MV-4-11 (cell line): ENCODE results near the gene ZFP3.
"Not testable (repeated sequence)": the region's sequence is repeated elsewhere in the genome, so short reads cannot be mapped to it uniquely, and the experiment has no call there.

Experiments
- DNase-seq: peaks from one replicate; lab custom pipeline; 2025; lab: John Stamatoyannopoulos, UW

Gene ZFP3

DNA sequence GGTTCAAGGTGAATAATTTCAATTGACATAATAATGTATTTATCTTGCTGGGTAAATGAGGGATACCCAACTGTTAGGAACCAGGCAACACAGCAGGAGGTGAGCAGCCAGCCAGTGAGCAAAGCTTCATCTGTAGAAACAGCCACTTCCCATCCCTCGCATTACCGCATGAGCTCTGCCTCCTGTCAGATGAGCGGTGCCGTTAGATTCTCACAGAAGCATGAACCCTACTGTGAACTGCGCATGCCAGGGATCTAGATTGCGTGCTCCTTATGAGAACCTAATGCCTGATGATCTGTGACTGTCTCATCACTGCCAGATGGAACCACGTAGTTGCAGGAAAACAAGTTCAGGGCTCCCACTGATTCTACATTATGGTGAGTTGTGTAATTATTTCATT, 46.6 kb downstream of the ZFP3 start:
- not testable (repeated sequence) for DNase-seq

- no peak for DNase-seq
These were observed 48.6 kb downstream of the ZFP3 start for GRCh38 chr17:5126719-5127488.

DNA sequence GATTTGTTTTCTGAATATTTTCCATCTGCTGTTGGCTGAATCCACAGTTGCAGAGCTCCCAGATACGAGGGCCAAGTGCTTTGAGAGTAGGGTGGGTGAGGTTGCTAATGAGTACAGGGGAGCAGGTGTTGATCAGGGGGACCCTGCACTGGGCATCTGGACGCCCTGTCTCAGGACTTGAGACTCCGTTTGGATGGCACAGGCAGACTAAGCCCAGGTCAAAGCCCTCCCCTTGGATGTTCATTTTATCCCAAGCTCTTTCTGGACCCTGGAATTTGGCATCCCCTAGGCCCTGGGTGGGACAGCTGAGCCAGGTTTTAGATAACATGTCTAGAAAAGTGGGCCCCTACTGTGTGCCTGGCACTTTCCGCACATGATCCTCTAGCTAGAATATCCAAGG, 49.6 kb downstream of the ZFP3 start:
- DNase-seq, result no peak

- DNase-seq, result not testable (repeated sequence)
These were observed 50.1 kb downstream of the ZFP3 start for GRCh38 chr17:5128387-5128786.

DNA sequence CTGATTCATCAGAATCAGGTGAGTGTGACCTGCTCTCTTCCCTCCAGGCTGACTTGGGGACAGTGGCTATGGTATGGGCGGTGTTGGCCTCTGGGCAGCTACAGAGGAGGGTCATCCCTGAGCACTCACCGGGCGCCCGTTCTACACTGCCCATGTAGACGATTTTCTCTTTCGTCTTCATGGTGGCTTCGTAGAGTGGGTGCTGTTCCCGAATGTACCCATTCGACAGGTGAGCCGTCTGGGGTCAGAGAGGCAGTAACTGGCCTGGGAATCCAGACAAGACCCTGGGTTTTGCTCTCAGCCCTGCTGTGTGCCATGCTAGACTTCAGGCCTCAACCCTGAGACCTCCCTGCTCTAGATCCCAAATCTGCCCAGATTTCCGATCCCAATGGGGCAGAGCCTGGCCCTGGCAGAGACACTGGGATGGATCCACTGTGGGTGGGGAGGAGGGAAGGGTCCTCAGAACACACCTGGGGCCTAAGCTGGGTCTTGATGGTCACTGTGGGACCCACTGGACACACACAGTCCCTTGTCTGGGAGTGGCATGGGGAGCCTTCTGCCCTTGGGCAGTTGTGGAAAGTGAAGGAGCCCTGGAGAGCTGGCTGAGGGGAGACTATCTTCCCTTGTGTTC, 50.8 kb downstream of the ZFP3 start:
- DNase-seq, result no peak

GRCh38 chr17:5129770-5130169, 51.5 kb downstream of the ZFP3 start:
- not testable (repeated sequence) for DNase-seq

GRCh38 chr17:5130261-5130660, 52.0 kb downstream of the ZFP3 start:
- not testable (repeated sequence) for DNase-seq

DNA sequence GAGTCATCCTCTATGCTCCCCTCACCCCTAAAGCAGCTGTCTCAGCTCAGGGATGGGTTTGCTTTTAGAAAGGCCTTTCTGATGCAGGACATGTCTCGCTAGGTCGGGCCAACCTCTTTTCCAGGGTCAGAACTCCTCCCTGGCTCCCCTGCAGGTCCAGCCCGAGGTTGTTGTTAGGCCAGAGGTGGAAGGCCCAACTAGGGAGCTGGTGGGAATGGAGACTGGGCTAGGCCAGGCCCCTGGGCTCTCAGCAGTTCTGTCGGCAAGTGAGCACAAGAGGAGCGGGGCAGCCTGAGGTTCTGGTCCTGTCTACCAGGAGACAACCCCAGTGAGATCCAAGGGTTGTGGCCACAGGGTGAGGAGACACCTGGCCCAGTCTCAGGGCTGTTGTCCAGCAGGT, 52.4 kb downstream of the ZFP3 start:
- DNase-seq, result not testable (repeated sequence)

GRCh38 chr17:5131146-5131715, 53.0 kb downstream of the ZFP3 start:
- DNase-seq, result no peak

- DNase-seq, result not testable (repeated sequence)
These were observed 53.7 kb downstream of the ZFP3 start for GRCh38 chr17:5131799-5132502.

- not testable (repeated sequence) for DNase-seq
These were observed 54.4 kb downstream of the ZFP3 start for GRCh38 chr17:5132503-5133225.

DNA sequence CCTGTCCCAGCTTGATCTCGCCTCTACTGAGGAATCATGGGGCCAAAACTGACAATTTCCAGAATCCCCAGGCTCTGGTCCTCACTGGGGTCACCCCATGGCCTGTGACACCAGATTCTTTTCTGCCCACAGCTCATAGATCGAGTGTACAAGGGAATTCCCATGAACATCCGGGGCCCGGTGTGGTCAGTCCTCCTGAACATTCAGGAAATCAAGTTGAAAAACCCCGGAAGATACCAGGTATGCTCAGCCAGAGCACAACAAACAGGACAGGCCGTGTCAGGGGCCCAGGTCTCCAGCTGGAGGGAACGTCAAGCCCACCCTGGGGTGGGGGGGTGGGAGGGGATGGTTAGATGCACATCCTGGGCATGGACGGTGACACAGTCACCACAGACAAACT, 55.0 kb downstream of the ZFP3 start:
- DNase-seq, result no peak

GRCh38 chr17:5133961-5134360, 55.7 kb downstream of the ZFP3 start:
- DNase-seq, result not testable (repeated sequence)

DNA sequence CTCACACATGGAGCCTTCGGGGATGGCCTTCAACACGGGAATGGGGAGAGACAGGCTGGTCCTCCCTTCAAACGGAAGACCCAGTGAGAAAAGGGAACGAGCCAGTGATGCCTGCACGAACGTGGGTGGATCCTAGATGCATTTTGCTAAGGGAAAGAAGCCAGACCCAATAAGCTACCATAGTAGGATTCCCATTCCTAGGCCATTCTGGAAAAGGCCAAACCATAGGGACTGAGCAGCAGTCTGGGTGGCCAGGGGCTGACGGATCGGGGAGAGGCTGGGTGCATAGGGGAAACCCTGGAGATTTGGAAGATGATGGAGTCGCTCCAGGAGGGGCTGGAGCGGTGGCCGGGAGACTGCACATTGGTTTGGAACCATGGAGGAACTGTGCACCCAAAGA, 56.3 kb downstream of the ZFP3 start:
- DNase-seq, result not testable (repeated sequence)

DNA sequence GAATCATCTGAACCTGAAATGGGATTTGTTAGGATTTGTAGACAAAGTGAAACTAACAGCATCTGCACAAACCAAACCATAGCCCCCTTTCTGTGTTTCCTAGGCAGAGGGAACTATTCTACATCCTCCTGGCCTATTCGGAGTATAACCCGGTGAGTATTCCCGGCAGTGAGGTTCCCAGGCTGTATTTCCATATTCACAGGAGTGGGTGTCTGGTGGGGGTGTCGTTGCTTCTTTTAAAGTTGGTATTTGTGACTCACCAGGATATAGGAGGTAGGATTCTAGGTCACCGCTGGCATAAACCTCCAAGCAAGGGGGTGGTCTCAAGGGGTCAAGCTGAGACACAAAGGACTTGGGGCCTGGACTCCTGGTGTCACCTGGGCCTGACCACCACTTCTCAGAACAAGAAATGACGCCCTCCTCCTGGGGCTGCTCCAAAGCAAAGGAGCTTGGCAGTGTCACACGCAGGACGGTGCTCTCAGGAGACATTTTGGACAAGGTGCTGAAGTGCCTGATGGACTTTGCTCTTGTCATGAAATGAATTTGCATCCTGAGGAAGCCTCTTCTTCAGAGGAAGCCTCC, 57.0 kb downstream of the ZFP3 start:
- DNase-seq, result not testable (repeated sequence)

- DNase-seq, result no peak
These were observed 57.7 kb downstream of the ZFP3 start for GRCh38 chr17:5135726-5136579.

- DNase-seq, result not testable (repeated sequence)
These were observed 58.5 kb downstream of the ZFP3 start for GRCh38 chr17:5136580-5137412.

GRCh38 chr17:5137511-5138197, 59.4 kb downstream of the ZFP3 start:
- not testable (repeated sequence) for DNase-seq

- DNase-seq, result not testable (repeated sequence)
These were observed 59.9 kb downstream of the ZFP3 start for GRCh38 chr17:5138198-5138544.
